HUES48 (cell line): ENCODE measurements around the gene EXOSC3.
A peak's percentile ranks its signal among the peaks of the same experiment; 100 is the strongest.
"Not testable (repeated sequence)": the region's sequence is repeated elsewhere in the genome, so short reads cannot be mapped to it uniquely, and the experiment has no call there.

Source experiments
- H3K27ac ChIP-seq: one replicate; pipeline ENCODE4 v1.7.0; 2013; ENCODE audit warnings: low read depth, low read length, inconsistent platforms
- H3K27me3 ChIP-seq: 2 replicates; pipeline ENCODE4 v1.6.1; 2013; ENCODE audit warnings: mild to moderate bottlenecking, low read length; ENCODE audit not compliant: control insufficient read depth, insufficient read depth
- H3K36me3 ChIP-seq: 2 replicates; pipeline ENCODE4 v1.6.1; 2013; ENCODE audit warnings: low read length; ENCODE audit not compliant: control insufficient read depth, insufficient read depth
- H3K4me1 ChIP-seq: 2 replicates; pipeline ENCODE4 v1.6.1; 2013; ENCODE audit warnings: mild to moderate bottlenecking, low read length; ENCODE audit not compliant: control insufficient read depth, insufficient read depth
- H3K4me3 ChIP-seq: 2 replicates; pipeline ENCODE4 v1.5.1; 2013; ENCODE audit warnings: mild to moderate bottlenecking, low read depth, low read length
- H3K9ac ChIP-seq: 2 replicates; pipeline ENCODE4 v1.6.1; 2013; ENCODE audit warnings: mild to moderate bottlenecking, low read depth, low read length, moderate library complexity
- H3K9me3 ChIP-seq: 2 replicates; pipeline ENCODE4 v1.6.1; 2013; ENCODE audit warnings: low read length; ENCODE audit not compliant: control insufficient read depth, insufficient read depth

The EXOSC3 gene

DNA sequence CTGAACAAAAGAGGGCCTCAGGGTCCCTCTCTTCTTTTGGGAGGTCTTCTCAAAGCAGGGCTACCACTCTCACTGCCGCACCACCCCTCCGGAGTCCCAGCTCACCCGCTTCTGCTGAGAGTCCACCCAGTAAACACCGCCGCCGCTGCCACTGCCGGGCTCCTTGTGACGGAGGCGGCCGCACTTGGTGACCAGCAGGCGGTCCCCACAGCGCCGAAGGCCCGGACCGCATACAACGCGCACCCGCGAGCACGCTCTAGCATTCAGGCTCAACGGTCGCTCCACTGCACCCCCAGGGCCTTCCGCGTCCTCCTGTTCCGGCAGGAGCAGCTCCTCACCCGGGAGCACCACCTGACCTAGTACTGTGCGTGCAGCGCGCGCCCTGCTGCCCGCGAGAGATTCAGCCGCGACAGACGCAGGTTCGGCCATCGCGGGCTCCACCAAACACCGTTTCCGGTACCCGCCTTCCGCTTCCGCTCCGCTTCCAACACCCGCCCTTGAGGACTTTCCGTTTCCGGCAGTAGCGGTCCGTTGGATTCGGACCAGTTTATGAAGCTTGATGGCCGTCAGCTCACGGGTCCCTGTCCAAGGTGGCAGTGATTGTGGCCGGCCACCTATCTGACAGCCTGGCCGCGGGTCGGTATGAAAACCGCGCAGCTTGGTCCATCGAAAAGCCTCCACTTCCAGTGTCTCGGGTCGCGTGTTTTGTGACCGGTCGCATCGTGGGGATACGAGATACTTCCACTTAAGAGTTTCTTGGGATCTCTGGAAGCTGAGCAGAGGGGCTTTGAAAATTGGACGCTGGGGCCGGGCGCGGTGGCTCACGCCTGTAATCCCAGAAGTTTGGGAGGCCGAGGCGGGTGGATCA is at the start of gene EXOSC3:
Gene EXOSC3 (minus strand): TSS at position 449 of the 868 bp plus-strand sequence. CDS start 20 bp downstream, at position 429.
- H3K4me1 ChIP-seq: peaks cover 5% of the 10 kb centered on the region
- H3K4me3 ChIP-seq: peak within 1 kb of the TSS; percentile 99
- H3K27ac ChIP-seq: peak within 1 kb of the TSS; percentile 90
- peaks cover 42% of the 10 kb centered on the region for H3K36me3 ChIP-seq
- peak within 1 kb of the TSS; percentile 92 for H3K9ac ChIP-seq
- H3K27me3 ChIP-seq: no peaks in the 10 kb centered on the region
- no peaks in the 10 kb centered on the region for H3K9me3 ChIP-seq

DNA sequence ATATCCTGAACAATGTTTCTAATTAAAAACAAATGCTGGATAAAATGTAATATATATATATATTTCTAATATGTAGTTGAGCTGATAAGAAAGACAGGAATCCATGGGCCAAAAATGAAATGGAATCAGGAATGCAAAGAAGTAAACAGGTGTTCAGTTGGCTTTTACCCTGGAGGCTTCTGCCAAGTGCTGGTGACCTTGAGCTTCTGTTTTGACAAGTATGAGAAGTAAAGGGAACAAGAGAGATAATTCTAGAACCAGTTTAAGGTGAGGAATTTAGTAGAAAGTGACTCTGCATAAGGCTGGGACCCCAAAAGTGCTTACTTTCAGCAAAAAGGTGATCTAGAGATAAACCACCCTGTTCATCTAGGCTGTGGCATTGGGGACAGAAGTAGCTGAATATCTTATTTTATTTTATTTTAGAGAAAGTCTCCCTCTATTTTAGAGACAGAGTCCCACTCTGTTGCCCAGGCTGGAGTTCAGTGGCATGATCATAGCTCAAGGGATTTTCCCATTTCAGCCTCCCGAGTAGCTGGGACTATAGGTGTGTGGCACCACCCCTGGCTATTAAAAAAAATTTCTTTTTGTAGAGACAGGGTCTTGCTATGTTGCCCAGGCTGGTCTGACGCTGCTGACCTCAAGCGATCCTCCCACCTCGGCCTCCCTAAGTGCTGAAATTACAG is 42.8 kb upstream of the EXOSC3 start:
- Histone ChIP-seq H3K4me3 (no peak overlapping the region), H3K27ac (no peak overlapping the region), H3K9me3 (no peaks in the 10 kb centered on the region), H3K36me3 (peaks cover 10% of the 10 kb centered on the region; the same call in 1 of the 2 replicates), H3K9ac (no peak overlapping the region), H3K4me1 (no peaks in the 10 kb centered on the region), H3K27me3 (no peaks in the 10 kb centered on the region)

DNA sequence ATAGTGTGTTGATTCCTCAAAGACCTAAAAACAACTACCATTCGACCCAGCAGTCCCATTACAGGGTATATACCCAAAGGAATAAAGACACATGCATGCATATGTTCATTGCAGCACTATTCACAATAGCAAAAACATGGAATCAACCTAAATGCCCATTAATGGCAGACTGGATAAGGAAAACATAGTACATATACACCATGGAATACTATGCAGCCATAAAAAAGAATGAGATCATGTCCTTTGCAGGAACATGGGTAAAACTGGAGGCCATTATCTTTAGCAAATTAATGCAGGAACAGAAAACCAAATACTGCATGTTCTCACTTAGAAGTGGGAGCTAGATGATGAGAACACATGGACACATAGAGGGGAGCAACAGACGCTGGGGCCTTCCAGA is 40.3 kb upstream of the EXOSC3 start:
- H3K4me3 ChIP-seq, H3K9me3 ChIP-seq, H3K27ac ChIP-seq, H3K4me1 ChIP-seq, H3K27me3 ChIP-seq, H3K9ac ChIP-seq: not testable (repeated sequence)
- peaks cover 21% of the 10 kb centered on the region; the same call in 1 of the 2 replicates for H3K36me3 ChIP-seq

DNA sequence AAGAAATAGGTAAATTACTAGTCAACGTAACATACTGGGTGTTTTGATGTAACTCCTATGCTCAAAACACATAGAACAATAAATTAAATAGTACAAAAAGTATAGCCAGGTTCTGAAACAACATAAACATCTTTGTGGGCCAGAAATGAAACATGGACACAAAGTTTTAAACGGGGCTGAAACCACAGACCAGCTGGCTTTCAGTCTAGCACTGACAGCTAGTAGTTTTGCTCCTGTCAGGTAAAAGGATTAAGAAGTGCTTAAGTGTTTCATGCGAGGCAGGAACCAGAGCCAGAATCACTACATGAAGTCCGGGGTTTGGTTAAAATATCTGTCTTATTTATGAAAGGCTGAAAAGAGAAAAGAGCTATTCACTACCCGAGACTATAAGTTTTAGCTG is 35.3 kb upstream of the EXOSC3 start:
- Histone ChIP-seq H3K36me3 (peaks cover 17% of the 10 kb centered on the region; the same call in 1 of the 2 replicates), H3K4me1 (no peaks in the 10 kb centered on the region), H3K27ac (no peak overlapping the region)

DNA sequence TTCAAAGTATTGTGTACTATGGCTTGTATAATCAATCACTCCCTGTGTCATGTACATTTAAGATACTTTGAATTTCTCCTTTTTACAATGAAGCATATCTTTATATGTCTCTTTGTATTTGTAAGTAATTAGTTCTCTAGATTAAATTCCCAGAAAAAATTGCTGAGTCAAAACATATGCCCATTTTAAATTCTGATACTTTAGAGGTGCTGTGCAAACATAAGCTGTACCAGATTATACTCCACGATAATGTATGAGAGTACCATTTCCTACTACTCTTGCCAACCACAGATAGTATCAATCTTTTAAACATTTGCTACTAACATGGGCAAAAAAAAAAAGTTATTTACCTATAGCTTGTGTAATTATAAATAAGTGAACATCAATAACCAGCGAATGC is 34.0 kb upstream of the EXOSC3 start:
- Histone ChIP-seq H3K27ac (no peak overlapping the region), H3K4me1 (no peaks in the 10 kb centered on the region), H3K9me3 (no peaks in the 10 kb centered on the region), H3K4me3 (no peak overlapping the region), H3K9ac (no peak overlapping the region), H3K36me3 (peaks cover 13% of the 10 kb centered on the region; the same call in 1 of the 2 replicates), H3K27me3 (no peaks in the 10 kb centered on the region)

More for the DNA sequence above, 35.3 kb upstream of the EXOSC3 start:
- no peaks in the 10 kb centered on the region for H3K9me3 ChIP-seq
- H3K27me3 ChIP-seq: no peaks in the 10 kb centered on the region
- H3K9ac ChIP-seq: no peak overlapping the region
- no peak overlapping the region for H3K4me3 ChIP-seq

DNA sequence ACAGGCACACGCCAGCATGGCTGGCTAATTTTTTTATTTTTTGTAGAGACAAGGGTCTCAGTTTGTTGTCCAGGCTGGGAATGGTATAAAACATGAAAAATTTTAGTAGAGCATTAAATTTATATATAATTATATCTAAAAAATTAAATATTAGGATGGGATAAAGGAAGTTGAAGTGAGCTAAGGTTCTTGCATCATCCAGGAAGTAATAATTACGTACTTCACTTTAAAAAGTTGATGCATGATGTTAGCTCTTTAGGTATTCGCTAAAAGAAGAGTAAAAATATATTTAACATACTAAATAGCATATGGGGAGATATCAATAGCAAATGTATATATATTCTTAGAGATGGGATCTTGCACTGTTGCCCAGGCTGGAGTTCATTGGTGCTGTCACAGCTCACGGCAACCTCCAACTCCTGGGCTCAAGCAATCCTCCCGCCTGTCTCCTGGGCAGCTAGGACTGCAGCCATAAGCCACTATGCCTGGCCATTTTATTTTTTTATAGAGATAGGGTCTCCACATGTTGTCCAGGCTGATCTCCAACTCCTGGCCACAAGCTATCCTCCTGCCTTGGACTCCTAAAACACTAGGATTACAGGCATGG is 28.0 kb upstream of the EXOSC3 start:
- Histone ChIP-seq H3K4me1 (no peaks in the 10 kb centered on the region), H3K27ac (no peak overlapping the region), H3K9ac (no peak overlapping the region), H3K9me3 (no peaks in the 10 kb centered on the region), H3K36me3 (no peaks in the 10 kb centered on the region), H3K27me3 (no peaks in the 10 kb centered on the region), H3K4me3 (no peak overlapping the region)

DNA sequence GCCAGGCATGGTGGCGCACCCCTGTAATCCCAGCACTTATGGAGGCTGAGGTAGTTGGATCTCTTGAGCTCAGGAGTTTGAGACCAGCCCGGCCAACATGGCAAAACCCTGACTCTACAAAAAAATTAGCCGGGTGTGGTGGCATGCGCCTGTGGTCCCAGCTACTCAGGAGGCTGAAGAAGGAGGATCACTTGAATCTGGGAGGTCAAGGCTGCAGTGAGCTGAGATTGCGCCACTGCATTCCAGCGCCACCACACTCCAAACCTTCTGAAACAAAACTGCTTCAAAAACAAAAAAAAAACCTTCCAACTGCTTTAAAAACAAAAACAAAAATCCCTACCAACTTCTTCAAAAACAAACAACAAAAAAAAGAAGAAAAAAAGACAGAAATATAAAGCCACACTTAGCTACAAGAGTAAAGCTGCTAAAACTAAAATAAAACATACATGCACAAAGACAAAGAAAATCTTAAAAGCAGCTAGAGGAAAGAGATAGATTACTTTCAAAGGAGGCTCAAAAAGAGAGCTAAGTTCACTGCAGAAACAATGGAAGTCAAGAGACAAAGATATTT is 27.1 kb upstream of the EXOSC3 start:
- no peak overlapping the region for H3K27ac ChIP-seq
- no peak overlapping the region for H3K4me3 ChIP-seq
- H3K36me3 ChIP-seq: no peaks in the 10 kb centered on the region
- H3K9ac ChIP-seq: no peak overlapping the region
- no peaks in the 10 kb centered on the region for H3K9me3 ChIP-seq
- H3K4me1 ChIP-seq: no peaks in the 10 kb centered on the region
- H3K27me3 ChIP-seq: no peaks in the 10 kb centered on the region

DNA sequence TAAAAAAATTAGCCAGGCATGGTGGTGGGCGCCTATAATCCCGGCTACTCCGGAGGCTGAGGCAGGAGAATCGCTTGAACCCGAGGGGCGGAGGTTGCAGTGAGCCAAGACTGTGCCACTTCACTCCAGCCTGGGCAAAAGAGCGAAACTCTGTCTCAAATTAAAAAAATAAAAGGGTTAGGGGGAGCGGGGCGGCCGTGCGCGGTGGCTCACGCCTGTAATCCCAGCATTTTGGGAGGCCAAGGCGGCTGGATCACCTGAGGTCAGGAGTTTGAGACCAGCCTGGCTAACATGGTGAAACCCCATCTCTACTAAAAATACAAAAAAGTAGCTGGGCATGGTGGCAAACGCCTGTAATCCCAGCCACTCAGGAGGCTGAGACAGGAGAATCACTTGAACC is 24.8 kb upstream of the EXOSC3 start:
- not testable (repeated sequence) for H3K9me3 ChIP-seq, H3K27ac ChIP-seq, H3K9ac ChIP-seq, H3K4me1 ChIP-seq, H3K27me3 ChIP-seq, H3K4me3 ChIP-seq, H3K36me3 ChIP-seq

DNA sequence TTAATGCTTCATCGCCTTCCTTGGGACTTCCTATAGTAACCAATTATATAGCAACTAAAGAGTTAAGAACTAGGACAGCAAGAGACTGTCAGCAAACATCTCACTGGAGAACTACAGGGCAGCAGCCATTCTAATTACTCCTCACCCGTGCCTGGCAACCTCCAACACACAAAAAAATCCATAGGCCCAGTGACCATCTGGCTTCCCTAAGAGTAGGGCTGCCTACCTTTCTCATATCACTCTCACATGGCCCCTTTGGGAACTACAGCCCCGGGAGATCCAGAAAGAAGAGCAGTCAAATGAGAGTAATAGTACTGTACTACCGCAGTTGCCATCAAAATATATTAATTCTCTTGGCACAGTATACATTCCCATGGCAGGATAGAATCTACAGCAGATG is 21.4 kb upstream of the EXOSC3 start:
- no peak overlapping the region for H3K9ac ChIP-seq
- H3K27ac ChIP-seq: no peak overlapping the region
- no peak overlapping the region for H3K4me3 ChIP-seq
- H3K9me3 ChIP-seq: no peaks in the 10 kb centered on the region
- H3K4me1 ChIP-seq: peaks cover 14% of the 10 kb centered on the region
- H3K36me3 ChIP-seq: peaks cover 4% of the 10 kb centered on the region; the same call in 1 of the 2 replicates
- H3K27me3 ChIP-seq: no peaks in the 10 kb centered on the region

DNA sequence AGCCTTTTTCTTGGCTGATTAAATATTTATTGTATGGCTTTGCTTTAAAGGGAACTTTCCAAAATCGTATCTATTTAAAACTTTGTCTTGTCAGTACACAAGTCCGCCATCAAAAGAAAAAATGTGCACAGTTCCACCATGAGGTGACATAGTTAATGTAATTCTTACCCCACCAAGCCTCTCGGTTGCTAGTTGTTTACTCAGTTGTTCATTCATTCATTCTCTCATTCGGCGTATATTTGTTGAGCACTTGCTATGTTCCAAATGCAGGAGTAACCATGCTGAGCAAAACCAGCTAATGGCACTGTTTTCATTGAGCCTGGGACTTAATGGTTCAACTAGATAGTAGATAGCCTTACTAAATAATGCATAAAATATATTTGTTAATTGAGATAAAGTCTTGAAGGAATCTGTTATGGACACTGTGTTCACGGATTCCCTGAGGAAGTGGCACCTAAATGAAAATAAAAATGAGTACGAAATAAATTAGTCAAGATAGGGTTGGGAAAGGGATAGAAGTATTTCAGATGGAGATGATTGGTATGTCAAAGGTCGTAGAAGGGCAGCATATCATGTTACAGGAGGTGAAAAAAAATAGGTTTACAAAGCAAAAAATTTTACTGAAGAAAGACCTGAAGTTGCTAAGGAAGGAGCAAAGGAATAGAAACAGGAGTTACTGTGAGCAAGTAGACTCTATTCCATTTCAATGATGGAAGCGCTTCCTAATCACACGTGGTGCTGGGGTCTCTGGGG is 17.3 kb upstream of the EXOSC3 start:
- Histone ChIP-seq H3K9me3 (no peaks in the 10 kb centered on the region), H3K4me3 (peak overlapping the region; percentile 99), H3K27ac (no peak overlapping the region), H3K27me3 (no peaks in the 10 kb centered on the region), H3K9ac (no peak overlapping the region), H3K4me1 (peaks cover 14% of the 10 kb centered on the region), H3K36me3 (peaks cover 4% of the 10 kb centered on the region; the same call in 1 of the 2 replicates)
